ENCODE measurements around the gene SLCO1A2.
A peak's percentile ranks its signal among the peaks of the same experiment; 100 is the strongest.

The SLCO1A2 gene

DNA sequence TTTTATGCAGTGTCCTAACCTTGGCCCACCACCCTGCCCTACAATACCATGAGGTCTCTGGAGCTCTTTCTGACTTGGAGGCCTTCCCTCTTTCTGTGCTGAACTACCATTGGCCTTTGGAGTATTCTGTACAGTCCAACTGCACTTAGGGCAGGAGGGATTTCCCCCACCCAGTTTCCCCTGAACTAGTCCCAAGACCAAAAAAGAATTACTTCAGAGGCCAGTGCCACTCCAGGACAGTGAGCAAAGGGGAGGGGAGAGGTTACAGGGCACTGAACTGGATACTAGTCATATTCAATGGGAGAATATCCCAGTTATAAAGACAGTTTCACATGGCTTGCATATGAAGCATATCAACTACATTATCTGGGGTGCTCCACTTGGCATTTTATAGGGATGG lies 6.1 kb downstream of the SLCO1A2 start:
- no peak for DNase-seq (ENCODE audit: low spot score)

DNA sequence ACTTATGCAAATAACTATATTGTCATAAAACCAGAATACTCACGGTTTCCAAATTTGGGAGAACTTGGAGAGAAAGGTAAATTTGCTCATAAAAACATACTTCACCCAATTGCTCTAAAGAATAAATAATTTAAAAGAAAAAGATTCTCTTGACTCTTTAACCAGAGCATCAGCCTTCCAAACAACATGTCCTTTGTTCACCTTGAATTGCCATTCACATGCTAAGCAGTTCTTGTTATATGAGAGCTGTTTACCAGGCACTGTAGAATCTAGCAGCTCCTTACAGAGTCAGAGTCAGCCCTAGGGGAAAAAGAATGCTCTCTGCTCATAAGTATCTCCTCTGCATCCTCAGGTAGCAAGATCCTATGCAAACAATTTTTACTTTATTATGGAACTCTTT lies 10.2 kb downstream of the SLCO1A2 start:
- DNase-seq (ENCODE audit: low spot score): no peak

DNA sequence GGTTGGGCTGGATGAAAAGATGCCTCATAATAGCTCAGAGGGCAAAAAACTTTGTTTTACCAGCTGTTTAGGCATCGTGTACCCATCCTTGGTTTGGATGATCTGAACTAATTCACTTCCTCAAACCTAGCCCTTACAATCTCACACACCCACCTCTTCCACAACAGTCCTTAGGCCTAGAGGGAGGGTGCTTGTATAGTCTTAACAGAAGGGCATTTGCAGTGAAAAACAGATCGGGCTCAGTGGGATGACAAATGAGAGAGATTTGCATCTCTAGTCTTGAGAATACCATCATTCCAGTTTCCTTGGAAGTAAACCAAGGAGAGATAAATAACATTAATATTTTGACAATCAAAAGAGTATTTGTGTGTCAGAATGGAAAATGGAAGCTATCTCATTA lies 11.0 kb downstream of the SLCO1A2 start:
- DNase-seq (ENCODE audit: low spot score): no peak

DNA sequence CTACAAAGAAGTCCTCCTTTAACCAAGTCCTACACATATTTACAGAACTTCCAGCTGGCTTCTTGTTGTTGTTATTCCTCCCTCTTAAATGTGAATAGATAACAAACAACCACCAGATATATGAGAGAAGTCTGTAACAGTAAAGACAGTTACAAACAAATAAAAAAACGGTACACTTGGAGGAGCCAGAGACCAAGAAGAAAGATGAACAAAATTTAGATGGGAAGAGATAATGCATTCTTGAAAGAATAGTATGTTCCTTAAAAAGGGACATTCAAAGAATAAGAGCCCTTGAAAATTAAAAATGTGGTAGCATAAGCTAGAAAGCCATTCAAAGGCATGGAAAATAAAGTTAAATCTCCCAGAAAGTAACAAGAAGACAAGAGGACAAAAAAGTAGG lies 25.9 kb downstream of the SLCO1A2 start:
- no peak for DNase-seq (ENCODE audit: low spot score)

DNA sequence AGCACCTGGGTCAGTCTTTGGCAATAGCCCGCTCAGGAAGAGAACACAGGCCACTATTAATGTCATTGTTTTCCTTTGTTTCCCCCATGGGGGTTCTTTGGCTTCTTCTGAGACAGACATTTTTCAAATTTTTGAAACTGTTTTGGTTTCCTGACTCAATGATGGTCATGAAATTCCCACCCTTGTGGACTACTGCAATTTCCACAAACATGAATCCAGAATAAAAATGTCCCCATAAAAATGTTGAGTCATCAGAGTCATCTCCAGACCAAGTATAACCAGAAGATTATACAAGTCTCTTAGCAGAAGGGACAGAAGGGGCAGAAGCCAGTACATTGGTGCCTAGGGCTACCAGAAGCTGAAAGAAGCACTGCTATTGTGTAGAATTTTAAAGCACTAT lies 29.1 kb downstream of the SLCO1A2 start:
- DNase-seq (ENCODE audit: low spot score): no peak

DNA sequence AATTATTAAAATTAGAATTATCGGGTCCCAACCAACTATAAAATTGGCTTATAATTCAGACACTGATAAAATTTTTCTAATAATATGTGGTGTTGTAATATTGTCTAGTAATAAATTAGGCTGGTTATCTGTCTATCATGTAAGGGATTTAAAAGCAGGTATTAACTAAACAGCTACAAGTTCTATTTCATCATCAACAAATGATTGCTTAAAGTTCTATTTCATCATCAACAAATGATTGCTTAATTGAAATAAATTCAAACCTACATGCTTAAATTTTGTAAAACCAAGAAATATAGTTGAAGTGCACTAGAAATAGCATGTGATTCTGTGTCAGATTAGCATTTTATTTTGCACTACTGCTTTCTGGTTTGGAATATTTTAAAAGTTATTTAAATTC lies 34.1 kb downstream of the SLCO1A2 start:
- DNase-seq (ENCODE audit: low spot score): no peak

DNA sequence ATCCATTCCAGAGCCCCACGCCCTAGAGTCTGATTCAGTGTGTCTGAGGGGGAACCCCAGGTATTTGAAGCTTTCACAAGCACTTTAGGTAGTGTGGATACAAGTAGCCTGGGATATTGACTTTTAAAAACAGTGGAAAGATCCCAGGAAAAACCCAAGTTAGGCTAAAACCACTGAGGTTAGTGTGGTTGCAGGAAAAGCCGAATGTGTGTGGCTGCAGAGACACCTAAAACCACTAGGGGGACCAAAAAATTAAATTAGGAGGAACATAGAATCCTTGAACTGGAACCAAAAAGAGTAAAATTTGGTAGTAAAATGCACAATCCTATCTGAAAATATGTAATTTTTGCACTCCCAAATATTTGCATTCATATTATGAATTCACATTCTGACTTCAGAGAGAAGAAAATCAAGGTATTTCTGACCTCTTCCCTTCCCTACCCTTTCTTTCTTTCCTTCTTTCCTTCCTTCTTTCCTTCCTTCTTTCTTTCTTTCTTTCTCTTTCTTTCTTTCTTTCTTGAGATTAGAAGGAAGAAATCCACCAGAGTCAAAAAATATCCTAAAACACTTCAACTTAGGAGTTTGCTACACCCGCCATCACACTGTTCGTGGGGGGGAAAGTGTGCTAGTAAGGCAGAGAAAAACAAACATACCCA lies 37.8 kb downstream of the SLCO1A2 start:
- DNase-seq (ENCODE audit: low spot score): peak; percentile 30

DNA sequence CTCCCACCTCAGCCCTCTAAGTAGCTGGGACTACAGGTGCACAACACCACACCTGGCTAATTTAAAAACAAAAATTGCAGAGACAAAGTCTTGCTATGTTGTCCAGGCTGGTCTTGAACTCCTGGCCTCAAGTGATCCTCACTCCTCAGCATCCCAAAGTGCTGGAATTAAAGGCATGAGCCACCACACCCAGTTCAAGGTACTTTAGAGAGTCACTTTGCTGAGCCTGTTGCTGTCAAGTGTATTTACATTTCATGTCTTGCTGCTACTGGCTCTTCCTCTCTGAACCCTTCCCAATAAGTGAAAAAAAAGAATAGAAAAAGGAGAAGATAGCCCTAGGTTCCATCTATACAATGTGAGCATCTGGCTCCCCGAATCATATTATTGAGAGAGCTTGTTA lies 38.4 kb downstream of the SLCO1A2 start:
- DNase-seq (ENCODE audit: low spot score): no peak

DNA sequence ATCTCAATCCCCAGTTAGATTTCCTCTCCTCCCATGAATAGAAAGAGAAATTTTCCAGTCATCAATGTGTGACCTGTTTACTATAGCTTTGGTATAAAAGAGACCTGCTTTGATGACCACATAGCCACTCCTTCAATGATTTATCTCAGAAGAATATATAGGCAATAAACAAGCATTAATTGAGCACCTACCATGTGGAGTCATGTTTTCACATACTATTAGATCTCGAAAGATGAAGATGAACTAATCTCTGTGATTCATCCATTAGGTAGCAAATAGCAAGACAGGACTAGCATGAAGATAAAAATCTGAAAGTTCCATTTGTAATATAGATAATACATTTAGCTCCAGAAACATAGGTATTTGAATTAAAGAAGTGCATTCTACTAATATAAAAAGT lies 40.5 kb downstream of the SLCO1A2 start:
- DNase-seq (ENCODE audit: low spot score): no peak

DNA sequence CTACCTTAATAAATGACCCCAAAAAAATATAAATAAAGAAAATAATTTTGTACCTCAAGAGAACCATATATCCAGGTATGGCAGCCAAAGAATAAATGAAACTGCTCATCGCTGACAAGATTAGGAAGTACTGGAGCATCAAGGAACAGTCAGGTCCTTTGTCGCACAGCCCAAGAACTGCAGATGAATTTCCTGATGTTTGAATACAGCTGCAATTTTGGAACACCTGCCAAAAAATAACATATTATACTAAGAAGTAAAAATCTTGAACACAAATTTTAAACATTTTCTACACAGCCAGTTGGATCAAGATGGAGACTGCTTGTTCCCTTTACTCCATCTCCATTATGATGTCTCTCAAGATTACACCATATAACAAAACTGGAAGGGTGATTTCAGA lies 42.6 kb downstream of the SLCO1A2 start:
- no peak for DNase-seq (ENCODE audit: low spot score)

DNA sequence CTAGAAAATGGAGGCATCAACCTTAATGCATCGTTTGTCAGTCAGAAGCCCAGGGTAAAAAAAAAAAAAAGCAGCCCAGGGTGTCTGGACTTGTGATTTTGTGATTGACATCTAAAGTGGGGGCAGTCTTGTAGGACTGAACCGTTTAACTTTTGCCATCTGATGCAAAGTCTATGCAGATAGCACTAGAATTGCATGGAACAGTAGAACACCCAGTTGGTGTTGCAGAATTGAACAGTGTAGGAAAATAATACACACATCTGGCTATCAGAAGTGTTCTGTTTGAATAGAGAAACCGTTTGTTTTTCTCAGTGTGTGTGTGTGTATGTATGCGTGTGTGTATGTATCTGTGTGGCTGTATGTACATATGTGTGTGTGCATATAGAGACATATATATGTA lies 45.0 kb downstream of the SLCO1A2 start:
- no peak for DNase-seq (ENCODE audit: low spot score)

DNA sequence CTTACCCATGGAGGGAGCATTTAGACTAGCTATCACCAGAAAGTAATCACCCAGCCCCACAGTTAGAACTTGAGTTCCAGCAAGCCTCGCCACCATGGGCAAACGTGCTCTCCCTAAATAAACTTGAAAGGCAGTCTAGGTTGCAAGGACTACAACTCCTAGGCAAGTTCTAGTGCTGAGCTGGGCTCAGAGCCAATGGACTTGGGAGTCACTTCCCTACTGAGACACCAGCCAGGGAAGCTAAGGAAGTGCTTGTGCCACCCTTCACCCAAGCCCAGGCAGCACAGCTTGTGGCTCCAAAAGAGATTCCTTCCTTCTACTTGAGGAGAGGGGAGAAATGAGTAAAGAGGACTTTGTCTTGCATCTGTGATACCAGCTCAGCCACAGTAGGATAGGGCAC lies 57.9 kb downstream of the SLCO1A2 start:
- no peak for DNase-seq (ENCODE audit: low spot score)

DNA sequence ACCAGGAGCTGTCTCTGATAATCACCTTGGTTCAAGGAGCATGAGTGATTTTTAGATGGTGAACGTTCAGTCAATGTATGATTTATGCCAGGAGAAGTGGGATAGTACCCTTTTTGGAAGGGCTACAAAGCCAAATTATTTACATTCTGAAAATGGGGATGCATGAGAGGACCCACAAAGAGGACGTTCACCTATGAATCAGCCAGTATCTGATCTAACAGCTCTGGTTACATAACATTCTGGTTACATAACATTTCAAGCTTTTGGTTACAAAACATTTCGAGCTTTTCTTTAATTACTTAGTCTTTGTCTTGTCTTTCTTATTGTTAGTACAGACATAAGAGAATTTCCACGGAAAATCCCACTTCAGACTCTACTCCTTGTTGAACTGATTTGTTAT lies 68.8 kb downstream of the SLCO1A2 start:
- no peak for DNase-seq (ENCODE audit: low spot score)

DNA sequence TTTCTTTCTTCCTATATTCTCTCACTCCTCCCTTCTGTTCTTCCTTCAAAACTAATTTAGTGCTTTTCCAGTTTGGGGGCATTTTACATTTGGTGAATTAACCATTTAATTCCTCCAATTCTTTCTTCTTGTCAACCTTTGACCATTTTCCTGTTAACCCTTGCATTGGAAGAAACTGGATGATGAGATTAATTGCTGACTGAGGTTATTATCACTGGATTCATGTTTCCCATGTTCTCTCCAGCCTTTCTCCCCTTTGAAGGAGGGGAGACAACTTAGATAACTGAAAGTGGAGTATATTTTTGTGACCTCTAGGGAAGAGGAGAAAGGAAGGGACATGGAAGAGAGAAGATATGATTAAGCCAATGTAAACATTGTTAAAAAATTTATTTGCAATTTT lies 70.5 kb downstream of the SLCO1A2 start:
- no peak for DNase-seq (ENCODE audit: low spot score)

DNA sequence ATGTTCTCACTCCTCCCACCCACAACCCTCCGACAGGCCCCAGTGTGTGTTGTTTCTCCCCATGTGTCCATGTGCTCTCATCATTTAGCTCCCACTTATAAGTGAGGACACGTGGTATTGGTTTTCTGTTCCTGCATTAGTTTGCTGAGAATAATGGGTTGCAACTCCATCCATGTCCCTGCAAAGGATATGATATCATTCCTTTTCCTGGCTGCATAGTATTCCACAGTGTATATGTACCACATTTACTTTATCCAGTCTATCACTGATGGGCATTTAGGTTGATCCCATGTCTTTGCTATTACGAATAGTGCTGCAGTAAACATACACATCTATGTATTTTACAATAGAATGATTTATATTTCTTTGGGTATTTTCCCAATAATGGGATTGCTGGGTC lies 77.5 kb downstream of the SLCO1A2 start:
- no peak for DNase-seq (ENCODE audit: low spot score)

DNA sequence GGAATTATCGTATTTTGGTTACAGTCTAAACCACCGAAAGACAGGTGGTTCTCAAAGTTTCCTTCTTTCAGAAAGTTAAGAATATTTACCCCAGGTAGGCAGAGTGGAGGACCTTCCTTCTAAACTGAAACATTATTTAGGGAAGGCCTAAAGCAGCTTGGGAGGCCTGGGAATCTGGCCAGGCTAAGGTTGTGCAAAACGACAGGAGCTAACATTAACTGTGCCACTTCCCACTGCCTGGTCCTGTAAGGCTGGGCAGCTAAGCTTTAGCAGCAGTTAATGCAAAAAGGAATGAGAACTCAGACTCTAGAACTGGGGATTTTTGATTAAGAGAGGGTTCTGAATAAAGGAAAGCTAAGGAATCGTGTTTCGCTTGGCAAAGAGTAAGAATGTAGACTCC lies 82.6 kb downstream of the SLCO1A2 start:
- DNase-seq (ENCODE audit: low spot score): no peak

DNA sequence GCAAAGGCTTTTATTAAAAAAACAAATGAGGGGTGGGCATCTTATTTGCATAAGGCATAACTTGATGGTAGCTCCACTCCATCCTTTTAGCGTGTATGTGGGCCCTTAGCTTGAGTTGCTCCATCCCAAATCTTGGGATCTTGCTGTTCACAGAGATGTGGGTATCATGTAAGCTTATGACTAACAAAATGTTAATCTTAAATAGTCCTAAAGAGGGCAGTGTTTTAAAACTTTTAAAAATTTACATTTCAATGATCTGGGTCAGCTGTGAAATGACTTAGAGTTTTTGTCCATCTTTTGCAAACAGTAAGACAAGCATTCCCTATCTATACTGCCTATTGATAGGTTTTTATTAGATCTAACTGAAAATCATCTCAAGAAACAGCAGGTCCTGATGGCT lies 86.0 kb downstream of the SLCO1A2 start:
- no peak for DNase-seq (ENCODE audit: low spot score)

DNA sequence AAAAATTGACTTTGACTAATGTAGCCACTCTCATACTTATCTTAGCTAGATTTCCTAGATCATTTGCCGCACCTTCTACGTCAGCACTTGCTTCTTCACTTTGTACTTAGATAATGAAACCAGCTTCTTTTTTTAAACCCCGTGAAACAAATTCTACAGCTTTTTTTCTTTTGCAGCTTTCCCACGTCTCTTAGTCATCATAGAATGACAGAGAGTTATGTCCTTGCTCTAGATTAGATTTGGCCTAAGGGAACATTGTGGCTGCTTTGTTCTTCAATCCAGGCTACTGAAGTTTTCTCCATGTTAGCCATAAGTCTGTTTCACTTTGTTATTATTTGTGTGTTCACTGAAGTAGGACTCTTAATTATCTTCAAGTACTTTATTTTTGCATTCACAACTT lies 94.9 kb downstream of the SLCO1A2 start:
- DNase-seq (ENCODE audit: low spot score): no peak

DNA sequence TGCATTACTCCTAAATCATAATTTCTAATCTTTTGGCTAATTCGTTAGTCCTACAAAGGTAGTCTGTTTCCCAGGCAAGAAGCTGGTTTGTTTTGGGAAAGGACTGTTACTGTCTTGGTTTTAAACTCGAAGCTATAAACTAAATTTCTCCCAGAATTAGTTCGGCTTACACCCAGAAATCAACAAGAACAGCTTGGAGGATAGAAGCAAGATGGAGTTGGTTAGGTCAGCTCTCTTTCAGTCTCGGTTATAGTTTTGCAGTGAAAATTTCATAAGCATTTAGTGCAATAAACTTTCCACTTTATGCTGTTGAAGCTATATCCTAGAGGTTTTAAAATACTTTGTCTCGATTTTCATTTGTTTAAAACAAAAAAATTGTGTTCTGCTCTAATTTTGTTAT lies 100.3 kb downstream of the SLCO1A2 start:
- DNase-seq (ENCODE audit: low spot score): no peak

DNA sequence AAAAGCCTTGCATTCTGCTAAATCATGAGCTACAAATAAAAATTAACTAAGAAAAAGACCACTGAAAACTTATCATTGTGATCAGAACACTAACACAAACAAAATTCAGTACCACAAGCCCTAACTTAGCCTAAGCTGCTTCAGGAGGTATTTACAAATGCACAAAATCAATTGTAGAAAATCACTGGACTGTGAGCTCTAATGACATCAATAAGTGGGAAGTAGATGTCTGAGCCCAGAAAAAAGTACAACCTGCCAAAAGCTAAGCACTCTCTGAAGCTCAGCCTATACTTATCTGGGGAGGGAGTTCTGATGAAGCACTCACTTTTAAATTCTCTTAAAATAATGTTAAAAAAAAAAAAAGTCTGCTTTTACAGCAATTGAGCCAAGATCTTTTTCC lies 110.8 kb downstream of the SLCO1A2 start:
- DNase-seq (ENCODE audit: low spot score): no peak

DNA sequence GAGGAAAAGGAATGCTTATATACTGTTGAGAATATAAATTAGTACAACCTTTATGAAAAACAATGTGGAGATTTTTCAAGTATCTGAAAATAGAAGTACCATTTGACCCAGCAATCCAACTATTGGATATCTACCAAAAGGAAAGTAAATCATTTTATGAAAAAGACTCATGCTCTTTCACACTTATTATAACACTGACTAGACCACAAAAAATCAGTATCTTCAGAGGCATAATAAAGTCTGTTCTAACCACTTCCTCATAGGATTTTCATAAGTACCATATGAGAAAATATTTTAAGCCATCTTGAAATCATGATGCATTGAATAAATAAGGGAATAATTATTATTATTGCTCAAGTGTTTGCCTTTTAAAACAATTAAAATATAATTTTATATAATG lies 112.9 kb downstream of the SLCO1A2 start:
- DNase-seq (ENCODE audit: low spot score): no peak

DNA sequence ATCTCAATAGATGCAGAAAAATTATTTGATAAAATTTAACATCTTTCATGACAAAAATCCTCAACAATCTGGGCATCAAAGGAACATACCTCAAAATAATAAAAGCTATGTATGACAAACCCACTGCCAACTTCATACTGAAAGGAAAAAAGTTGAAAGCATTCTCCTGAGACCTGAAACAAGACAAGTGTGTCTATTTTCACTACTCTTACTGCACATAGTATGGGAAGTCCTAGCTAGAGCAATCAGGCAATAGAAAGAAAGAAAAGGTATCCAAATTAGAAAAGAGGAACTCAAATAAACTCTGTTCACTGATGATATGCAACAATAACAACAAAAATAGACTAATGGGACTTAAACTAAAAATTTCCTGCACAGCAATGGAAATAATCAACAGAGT lies 113.6 kb downstream of the SLCO1A2 start:
- DNase-seq (ENCODE audit: low spot score): no peak

DNA sequence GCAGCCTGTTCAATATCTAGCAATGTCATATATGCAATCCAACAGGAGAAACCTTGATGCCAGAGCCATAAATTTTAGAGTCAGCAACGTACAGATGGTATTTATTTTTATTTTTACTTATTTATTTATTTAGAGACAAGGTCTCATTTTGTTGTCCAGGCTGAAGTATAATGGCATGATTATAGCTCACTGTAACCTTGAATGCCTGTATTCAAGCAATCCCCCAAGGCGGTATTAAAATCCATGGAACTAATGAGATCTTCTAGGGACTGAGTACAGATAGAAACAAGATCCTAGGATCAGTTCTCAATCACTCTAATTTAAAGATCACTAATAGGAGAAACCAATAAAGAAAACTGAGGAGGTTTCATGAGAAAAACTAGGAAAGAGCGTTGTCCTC lies 114.5 kb downstream of the SLCO1A2 start:
- DNase-seq (ENCODE audit: low spot score): no peak

DNA sequence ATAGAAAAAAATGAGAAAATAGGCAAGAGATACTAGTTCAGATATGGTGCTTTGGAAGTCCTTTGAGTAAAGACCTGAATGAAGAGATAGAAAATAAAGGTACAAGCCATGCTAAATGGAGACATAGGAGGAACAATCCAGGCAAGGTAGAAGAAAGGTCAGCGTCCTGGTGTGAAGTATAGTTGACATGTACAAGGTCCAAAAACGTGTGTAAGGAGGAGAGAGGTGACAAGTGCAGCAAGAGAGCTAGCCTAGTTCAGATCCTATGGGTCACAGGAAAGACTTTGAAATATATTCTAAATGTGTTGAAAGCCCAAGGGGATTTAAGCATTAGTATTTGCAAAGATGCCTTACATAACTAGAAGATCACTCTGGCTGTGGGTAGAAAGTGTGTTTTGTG lies 115.5 kb downstream of the SLCO1A2 start:
- DNase-seq (ENCODE audit: low spot score): no peak
